ENCODE results near the gene TTC8.
"Not testable (repeated sequence)": the region's sequence is repeated elsewhere in the genome, so short reads cannot be mapped to it uniquely, and the experiment has no call there.

The TTC8 gene

GRCh38 chr14:88825503-88825902, 1.1 kb downstream of the TTC8 start:
- FAIRE-seq, result no peak

- no peak for FAIRE-seq
These were observed 4.7 kb downstream of the TTC8 start for GRCh38 chr14:88829188-88829587.

GRCh38 chr14:88829685-88830302, 5.3 kb downstream of the TTC8 start:
- FAIRE-seq, result no peak

- FAIRE-seq, result no peak
These were observed 6.8 kb downstream of the TTC8 start for GRCh38 chr14:88831284-88831683.

- FAIRE-seq, result no peak
These were observed 10.5 kb downstream of the TTC8 start for GRCh38 chr14:88834883-88835431.

GRCh38 chr14:88835661-88836060, 11.2 kb downstream of the TTC8 start:
- peak; percentile 61 for FAIRE-seq

GRCh38 chr14:88837495-88837894, 13.0 kb downstream of the TTC8 start:
- no peak for FAIRE-seq

- no peak for FAIRE-seq
These were observed 13.6 kb downstream of the TTC8 start for GRCh38 chr14:88838015-88838414.

GRCh38 chr14:88840926-88841325, 16.5 kb downstream of the TTC8 start:
- no peak for FAIRE-seq

GRCh38 chr14:88841741-88842140, 17.3 kb downstream of the TTC8 start:
- FAIRE-seq, result no peak

- no peak for FAIRE-seq
These were observed 18.0 kb downstream of the TTC8 start for GRCh38 chr14:88842414-88842813.

GRCh38 chr14:88844980-88845491, 20.6 kb downstream of the TTC8 start:
- no peak for FAIRE-seq

- peak; percentile 28 for FAIRE-seq
These were observed 24.1 kb downstream of the TTC8 start for GRCh38 chr14:88848571-88848970.

GRCh38 chr14:88849716-88850115, 25.3 kb downstream of the TTC8 start:
- no peak for FAIRE-seq

- FAIRE-seq, result no peak
These were observed 27.1 kb downstream of the TTC8 start for GRCh38 chr14:88851587-88851986.

GRCh38 chr14:88852632-88853031, 28.2 kb downstream of the TTC8 start:
- no peak for FAIRE-seq

- no peak for FAIRE-seq
These were observed 28.7 kb downstream of the TTC8 start for GRCh38 chr14:88853129-88853528.

- FAIRE-seq, result no peak
These were observed 32.4 kb downstream of the TTC8 start for GRCh38 chr14:88856786-88857366.

- not testable (repeated sequence) for FAIRE-seq
These were observed 33.4 kb downstream of the TTC8 start for GRCh38 chr14:88857861-88858260.

GRCh38 chr14:88859118-88859517, 34.7 kb downstream of the TTC8 start:
- not testable (repeated sequence) for FAIRE-seq

- no peak for FAIRE-seq
These were observed 38.7 kb downstream of the TTC8 start for GRCh38 chr14:88863167-88863566.

- no peak for FAIRE-seq
These were observed 39.7 kb downstream of the TTC8 start for GRCh38 chr14:88864198-88864597.

GRCh38 chr14:88866305-88866704, 41.9 kb downstream of the TTC8 start:
- FAIRE-seq, result no peak

GRCh38 chr14:88868558-88869159, 44.2 kb downstream of the TTC8 start:
- FAIRE-seq, result no peak
